Activated CD4-positive, alpha-beta T cell treated with anti-CD3 and anti-CD28 coated beads, Interleukin-2, amount 10 ng/mL, durations not matched to agents 7 days and 5 days (primary cell): ENCODE data around the gene ABHD10. TPM values are rescaled to one million over a fixed set of nuclear protein-coding genes. Genes with fewer than 3 reads are reported as not detected.
A peak's percentile ranks its signal among the peaks of the same experiment; 100 is the strongest.

ENCODE experiments used
- CTCF ChIA-PET: fragments of 350-600 bp; sonication (Branson Sonifier 250); formaldehyde crosslinking; loops from one replicate; lab custom pipeline; 2021; ENCODE audit warnings: antibody characterized with exemption; lab: Charles Lee
- POLR2A ChIA-PET: fragments of 350-600 bp; sonication (Branson Sonifier 250); formaldehyde crosslinking; loops from one replicate; lab custom pipeline; 2021; ENCODE audit warnings: antibody characterized with exemption; lab: Charles Lee
- DNase-seq: peaks from one replicate; pipeline ENCODE4 v3.0.0-alpha.2; 2020
- H3K27ac Mint-ChIP-seq: one replicate; pipeline ENCODE4 v1.8.0; 2021; ENCODE audit warnings: mild to moderate bottlenecking, moderate library complexity, mixed read lengths
- H3K27me3 Mint-ChIP-seq: one replicate; pipeline ENCODE4 v1.8.0; 2021; ENCODE audit warnings: mixed read lengths
- H3K36me3 Mint-ChIP-seq: one replicate; pipeline ENCODE4 v1.8.0; 2021; ENCODE audit warnings: low read depth, mixed read lengths
- H3K4me1 Mint-ChIP-seq: one replicate; pipeline ENCODE4 v1.8.0; 2021; ENCODE audit warnings: mixed read lengths
- H3K4me3 Mint-ChIP-seq: one replicate; pipeline ENCODE4 v1.8.0; 2021; ENCODE audit warnings: mild to moderate bottlenecking, moderate library complexity, mixed read lengths
- H3K9me3 Mint-ChIP-seq: one replicate; pipeline ENCODE4 v1.8.0; 2021; ENCODE audit warnings: mixed read lengths
- total RNA-seq, 2 experiments: library from RNA; stranded (reverse); gene quantifications; one replicate each; pipeline ENCODE4 v1.2.3, GENCODE V29; 2021

Gene ABHD10
- total RNA-seq, 2 experiments from 2014 or later = 36.9 to 40.0 TPM

DNA sequence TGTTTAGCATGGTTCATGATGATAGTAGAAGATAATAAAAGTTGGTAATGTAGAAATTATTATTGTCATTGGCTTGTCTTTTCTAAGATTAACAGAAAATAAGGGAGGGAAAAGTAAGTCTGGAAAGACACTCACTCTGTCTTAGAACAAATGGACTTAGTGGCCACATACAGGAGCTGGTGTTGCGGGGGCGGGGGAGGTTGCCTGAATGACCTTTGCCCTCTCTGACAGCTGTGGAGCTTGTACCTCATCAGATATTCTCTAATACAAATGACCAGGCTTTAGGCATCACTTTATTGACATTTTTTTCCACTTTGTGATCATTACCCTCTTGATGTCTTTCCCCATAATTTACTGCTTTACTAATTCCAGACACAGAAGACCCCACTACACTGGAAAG lies 25.8 kb downstream of the ABHD10 start:
- Mint-ChIP-seq H3K4me1 (peaks cover 22% of the 10 kb centered on the region), H3K27ac (no peak overlapping the region), H3K9me3 (no peaks in the 10 kb centered on the region), H3K36me3 (no peaks in the 10 kb centered on the region), H3K4me3 (no peak overlapping the region), H3K27me3 (no peaks in the 10 kb centered on the region)
- CTCF ChIA-PET = interaction anchor here (1.1 to 2.6 kb wide), 3 partner anchors 8 to 268 kb away, joined by 3 to 22 read pairs (median 3); no protein-coding TSS in a partner anchor
- POLR2A ChIA-PET = no interaction called here
- DNase-seq = no peak

- Mint-ChIP-seq H3K36me3 (no peaks in the 10 kb centered on the region), H3K9me3 (no peaks in the 10 kb centered on the region), H3K27me3 (no peaks in the 10 kb centered on the region), H3K4me1 (peaks cover 21% of the 10 kb centered on the region), H3K27ac (no peak overlapping the region), H3K4me3 (no peak overlapping the region)
- POLR2A ChIA-PET = no interaction called here
- no peak for DNase-seq
- CTCF ChIA-PET = interaction anchor here (0.6 to 2.6 kb wide), 5 partner anchors 8 to 763 kb away, joined by 3 to 22 read pairs (median 3); no protein-coding TSS in a partner anchor
Measured at GRCh38 chr3:112005091-112005672, 26.4 kb downstream of the ABHD10 start.

DNA sequence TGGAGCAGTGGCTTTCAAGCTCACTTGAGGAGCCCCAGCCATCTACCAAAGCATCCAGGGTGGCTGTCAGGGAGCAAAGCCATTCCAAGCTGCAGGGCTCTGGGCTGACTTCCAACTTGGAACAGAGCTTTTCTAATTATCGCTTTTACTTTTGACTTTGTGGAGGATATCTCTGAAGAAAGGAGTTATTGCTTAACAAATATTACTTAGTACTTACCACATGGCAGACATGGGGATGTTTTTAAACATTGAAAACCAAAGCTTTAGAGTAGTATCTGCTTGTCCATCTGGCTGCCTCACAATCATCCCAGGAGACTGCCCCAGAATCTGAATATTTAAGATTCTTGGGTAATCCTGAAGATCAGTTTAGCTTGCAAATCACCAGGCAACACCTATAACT lies 28.8 kb downstream of the ABHD10 start:
- Mint-ChIP-seq H3K4me1 (peaks cover 14% of the 10 kb centered on the region), H3K9me3 (no peaks in the 10 kb centered on the region), H3K27ac (no peak overlapping the region), H3K36me3 (no peaks in the 10 kb centered on the region), H3K27me3 (no peaks in the 10 kb centered on the region), H3K4me3 (no peak overlapping the region)
- CTCF ChIA-PET = interaction anchor here (1.1 to 1.6 kb wide), 2 partner anchors 14 to 40 kb away, joined by 3 to 6 read pairs; no protein-coding TSS in a partner anchor
- POLR2A ChIA-PET = no interaction called here
- DNase-seq = no peak

- Mint-ChIP-seq H3K27ac (no peak overlapping the region), H3K9me3 (no peaks in the 10 kb centered on the region), H3K4me3 (no peak overlapping the region), H3K4me1 (peaks cover 13% of the 10 kb centered on the region), H3K36me3 (no peaks in the 10 kb centered on the region), H3K27me3 (no peaks in the 10 kb centered on the region)
- POLR2A ChIA-PET = no interaction called here
- no peak for DNase-seq
- CTCF ChIA-PET = no interaction called here
Measured at GRCh38 chr3:112009670-112010069, 30.8 kb downstream of the ABHD10 start.

GRCh38 chr3:112010636-112011035 lies 31.8 kb downstream of the ABHD10 start:
- ChIA-PET CTCF (interaction anchor here (1.3 kb wide), 1 partner anchor 294 kb away, joined by 4 read pairs; no protein-coding TSS in a partner anchor), POLR2A (no interaction called here)
- peaks cover 13% of the 10 kb centered on the region for H3K4me1 Mint-ChIP-seq
- no peak for DNase-seq
- H3K27ac Mint-ChIP-seq = no peak overlapping the region
- no peaks in the 10 kb centered on the region for H3K27me3 Mint-ChIP-seq
- no peaks in the 10 kb centered on the region for H3K9me3 Mint-ChIP-seq
- no peaks in the 10 kb centered on the region for H3K36me3 Mint-ChIP-seq
- no peak overlapping the region for H3K4me3 Mint-ChIP-seq

DNA sequence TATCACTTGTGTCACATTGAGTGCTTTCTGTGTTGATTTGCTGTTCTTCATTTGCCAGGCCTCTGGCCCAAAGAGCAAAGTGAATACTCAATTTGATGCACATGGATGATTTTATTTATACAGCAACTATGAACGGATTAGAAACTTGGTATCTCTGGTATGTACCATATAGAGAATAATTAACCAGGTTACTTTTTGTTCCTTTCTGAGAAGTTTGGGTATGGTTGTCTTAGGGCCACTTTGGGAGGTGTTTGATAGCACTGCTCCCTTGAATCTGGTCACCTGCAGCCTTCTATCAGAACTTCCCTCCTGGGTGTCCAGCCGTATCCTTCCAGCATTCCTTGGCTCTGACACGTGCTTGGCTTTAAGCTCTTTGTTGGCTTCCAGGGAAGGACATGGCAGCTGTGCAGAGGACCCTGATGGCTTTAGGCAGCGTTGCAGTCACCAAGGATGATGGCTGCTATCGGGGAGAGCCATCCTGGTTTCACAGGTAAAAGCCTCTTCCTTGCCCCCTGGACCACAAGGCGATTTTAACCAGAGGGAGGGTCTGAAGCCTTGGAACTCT lies 32.6 kb downstream of the ABHD10 start:
- Mint-ChIP-seq H3K4me3 (no peak overlapping the region), H3K27ac (no peak overlapping the region), H3K9me3 (no peaks in the 10 kb centered on the region), H3K27me3 (no peaks in the 10 kb centered on the region), H3K4me1 (peaks cover 13% of the 10 kb centered on the region), H3K36me3 (no peaks in the 10 kb centered on the region)
- POLR2A ChIA-PET = no interaction called here
- CTCF ChIA-PET = interaction anchor here (1.3 kb wide), 1 partner anchor 295 kb away, joined by 4 read pairs; no protein-coding TSS in a partner anchor
- no peak for DNase-seq

DNA sequence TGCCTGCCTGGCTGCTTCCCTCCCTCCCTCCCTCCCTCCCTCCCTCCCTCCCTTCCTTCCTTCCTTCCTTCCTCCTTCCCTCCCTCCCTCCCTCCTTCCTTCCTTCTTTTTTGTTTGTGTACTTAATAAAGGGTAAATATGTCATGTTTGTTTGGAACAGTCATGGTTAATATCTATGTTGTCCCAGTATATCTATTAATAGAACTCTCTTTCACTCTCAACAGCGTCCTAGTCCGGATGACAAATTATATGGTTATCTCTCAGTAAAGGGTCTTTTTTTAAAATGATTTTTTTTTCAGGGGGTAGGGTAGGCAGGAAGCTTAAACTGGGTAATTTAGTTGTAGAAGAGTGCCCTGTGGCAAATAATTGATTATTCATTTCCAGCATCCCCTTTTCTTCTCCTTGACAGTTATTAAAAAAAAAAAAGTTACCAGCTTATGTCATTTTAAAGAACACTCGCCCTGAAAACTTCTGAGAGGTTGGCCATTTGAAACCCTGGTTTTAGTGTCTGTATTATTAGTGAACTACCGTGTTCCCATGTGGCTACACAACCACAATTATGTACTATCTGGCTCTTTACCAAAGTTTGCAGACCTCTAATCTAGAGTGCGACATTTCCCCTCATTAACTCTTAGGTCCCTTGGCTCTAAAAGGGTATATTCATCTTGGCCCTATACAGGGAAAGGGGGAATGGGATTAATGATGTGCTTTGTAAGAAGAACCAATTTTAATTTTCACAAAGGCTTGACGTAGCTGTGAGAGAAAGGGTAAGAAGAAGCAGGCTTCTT lies 33.6 kb downstream of the ABHD10 start:
- DNase-seq = no peak
- H3K27ac Mint-ChIP-seq = no peak overlapping the region
- no peaks in the 10 kb centered on the region for H3K27me3 Mint-ChIP-seq
- H3K9me3 Mint-ChIP-seq = no peaks in the 10 kb centered on the region
- POLR2A ChIA-PET = interaction anchor here (1.0 kb wide), 1 partner anchor 298 kb away, joined by 3 read pairs; no protein-coding TSS in a partner anchor
- H3K36me3 Mint-ChIP-seq = no peaks in the 10 kb centered on the region
- H3K4me1 Mint-ChIP-seq = peaks cover 13% of the 10 kb centered on the region
- H3K4me3 Mint-ChIP-seq = no peak overlapping the region
- CTCF ChIA-PET = interaction anchor here (0.7 to 3.2 kb wide), 14 partner anchors 8 to 467 kb away, joined by 3 to 28 read pairs (median 6); partner anchors contain the start of gene ABHD10

- H3K4me1 Mint-ChIP-seq = peaks cover 13% of the 10 kb centered on the region
- ChIA-PET CTCF (interaction anchor here (0.6 to 3.2 kb wide), 32 partner anchors 9 to 763 kb away, joined by 3 to 28 read pairs (median 4); partner anchors contain the start of gene ABHD10), POLR2A (interaction anchor here (0.6 to 1.0 kb wide), 2 partner anchors 21 to 298 kb away, joined by 3 read pairs; no protein-coding TSS in a partner anchor)
- DNase-seq = peak; percentile 67
- no peaks in the 10 kb centered on the region for H3K36me3 Mint-ChIP-seq
- H3K4me3 Mint-ChIP-seq = no peak overlapping the region
- no peaks in the 10 kb centered on the region for H3K27me3 Mint-ChIP-seq
- no peak overlapping the region for H3K27ac Mint-ChIP-seq
- H3K9me3 Mint-ChIP-seq = no peaks in the 10 kb centered on the region
Measured at GRCh38 chr3:112013058-112013783, 34.4 kb downstream of the ABHD10 start.

DNA sequence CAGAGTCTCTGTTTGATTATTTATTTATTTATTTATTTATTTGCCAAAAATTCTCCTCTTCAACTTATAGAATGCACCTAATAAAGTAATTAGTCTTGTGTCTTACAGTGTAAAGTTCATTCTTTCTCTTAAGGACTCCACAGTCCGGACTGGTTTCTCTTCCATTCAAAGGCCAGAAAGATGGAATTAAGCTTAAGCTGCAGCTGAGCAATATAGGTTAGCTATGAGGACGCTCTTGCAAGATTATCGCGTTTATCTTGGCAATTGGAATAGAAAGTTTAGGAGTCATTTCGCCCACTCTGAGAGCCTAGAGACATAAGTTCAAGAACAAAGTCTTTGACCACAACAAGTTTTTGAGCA lies 34.9 kb downstream of the ABHD10 start:
- no peaks in the 10 kb centered on the region for H3K36me3 Mint-ChIP-seq
- CTCF ChIA-PET = interaction anchor here (0.6 to 3.2 kb wide), 29 partner anchors 9 to 762 kb away, joined by 3 to 28 read pairs (median 4); partner anchors contain the start of gene ABHD10
- no peaks in the 10 kb centered on the region for H3K9me3 Mint-ChIP-seq
- no peak overlapping the region for H3K4me3 Mint-ChIP-seq
- no peaks in the 10 kb centered on the region for H3K27me3 Mint-ChIP-seq
- H3K27ac Mint-ChIP-seq = no peak overlapping the region
- H3K4me1 Mint-ChIP-seq = peaks cover 13% of the 10 kb centered on the region
- no peak for DNase-seq
- POLR2A ChIA-PET = interaction anchor here (0.6 to 1.0 kb wide), 2 partner anchors 21 to 299 kb away, joined by 3 read pairs; no protein-coding TSS in a partner anchor

- ChIA-PET POLR2A (no interaction called here), CTCF (interaction anchor here (0.8 to 1.5 kb wide), 4 partner anchors 13 to 323 kb away, joined by 3 to 4 read pairs (median 3); no protein-coding TSS in a partner anchor)
- Mint-ChIP-seq H3K27me3 (no peaks in the 10 kb centered on the region), H3K27ac (no peak overlapping the region), H3K4me3 (no peak overlapping the region), H3K4me1 (peaks cover 13% of the 10 kb centered on the region), H3K9me3 (no peaks in the 10 kb centered on the region), H3K36me3 (no peaks in the 10 kb centered on the region)
- no peak for DNase-seq
Measured at GRCh38 chr3:112017091-112017490, 38.3 kb downstream of the ABHD10 start.

GRCh38 chr3:112018712-112019111 lies 39.9 kb downstream of the ABHD10 start:
- H3K27ac Mint-ChIP-seq = no peak overlapping the region
- H3K4me1 Mint-ChIP-seq = peaks cover 4% of the 10 kb centered on the region
- H3K27me3 Mint-ChIP-seq = no peaks in the 10 kb centered on the region
- no peaks in the 10 kb centered on the region for H3K9me3 Mint-ChIP-seq
- no peaks in the 10 kb centered on the region for H3K36me3 Mint-ChIP-seq
- H3K4me3 Mint-ChIP-seq = no peak overlapping the region
- no peak for DNase-seq
- POLR2A ChIA-PET = no interaction called here
- CTCF ChIA-PET = no interaction called here

DNA sequence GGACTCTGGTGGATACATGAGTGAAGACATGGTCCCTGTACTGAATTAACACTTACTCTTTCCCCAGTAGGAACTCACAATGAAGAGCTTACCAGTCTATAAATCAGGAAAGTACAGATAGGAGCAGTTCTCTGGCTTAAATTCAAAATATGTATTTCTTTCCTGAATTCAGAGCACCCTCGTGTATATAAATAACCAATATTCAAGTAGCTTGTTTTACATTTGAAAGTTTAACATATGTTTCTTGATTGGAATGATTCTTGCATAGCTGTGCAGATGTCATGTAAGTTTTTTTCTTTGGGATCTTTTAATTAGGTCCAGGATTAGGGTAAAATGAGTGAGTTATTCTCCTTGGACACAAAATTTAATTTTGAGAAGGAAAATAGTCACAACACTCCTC lies 40.9 kb downstream of the ABHD10 start:
- no peaks in the 10 kb centered on the region for H3K27me3 Mint-ChIP-seq
- no peaks in the 10 kb centered on the region for H3K36me3 Mint-ChIP-seq
- H3K4me3 Mint-ChIP-seq = no peak overlapping the region
- CTCF ChIA-PET = interaction anchor here (1.2 kb wide), 1 partner anchor 19 kb away, joined by 4 read pairs; no protein-coding TSS in a partner anchor
- no peaks in the 10 kb centered on the region for H3K9me3 Mint-ChIP-seq
- no peak for DNase-seq
- H3K27ac Mint-ChIP-seq = no peak overlapping the region
- POLR2A ChIA-PET = no interaction called here
- no peaks in the 10 kb centered on the region for H3K4me1 Mint-ChIP-seq
